ENCODE measurements around the gene CDH20.

GRCh38 chr18:61579581-61579980, 246.4 kb downstream of the CDH20 start:
- TF ChIP-seq CTCF (IDR thresholded peaks at IDR 0.05): no peak
- TF ChIP-seq POLR2A (IDR thresholded peaks at IDR 0.05): no peak
